GM21529 (cell line): ENCODE results near the gene LGR6.
"Not testable (repeated sequence)": the region's sequence is repeated elsewhere in the genome, so short reads cannot be mapped to it uniquely, and the experiment has no call there.

Experiments used
- ATAC-seq: cut with Tn5 transposase; IDR thresholded peaks from one replicate; pipeline ENCODE4 v1.9.1; 2021; ENCODE audit not compliant: unreplicated experiment

Gene LGR6

GRCh38 chr1:202237052-202237451 lies 43.5 kb downstream of the LGR6 start:
- ATAC-seq, result no peak

- no peak for ATAC-seq
Observed at GRCh38 chr1:202238914-202239313, 45.3 kb downstream of the LGR6 start.

- not testable (repeated sequence) for ATAC-seq
Observed at GRCh38 chr1:202240226-202240625, 46.6 kb downstream of the LGR6 start.

- no peak for ATAC-seq
Observed at GRCh38 chr1:202240956-202241355, 47.4 kb downstream of the LGR6 start.

- no peak for ATAC-seq
Observed at GRCh38 chr1:202241376-202242079, 47.9 kb downstream of the LGR6 start.

GRCh38 chr1:202242080-202242419 lies 48.5 kb downstream of the LGR6 start:
- ATAC-seq, result no peak

GRCh38 chr1:202243006-202243405 lies 49.4 kb downstream of the LGR6 start:
- no peak for ATAC-seq

- no peak for ATAC-seq
Observed at GRCh38 chr1:202244841-202245261, 51.3 kb downstream of the LGR6 start.

- ATAC-seq, result no peak
Observed at GRCh38 chr1:202245391-202245790, 51.8 kb downstream of the LGR6 start.

GRCh38 chr1:202247104-202247503 lies 53.5 kb downstream of the LGR6 start:
- no peak for ATAC-seq

- no peak for ATAC-seq
Observed at GRCh38 chr1:202247837-202248795, 54.5 kb downstream of the LGR6 start.

- no peak for ATAC-seq
Observed at GRCh38 chr1:202248861-202249260, 55.3 kb downstream of the LGR6 start.

GRCh38 chr1:202249436-202249835 lies 55.8 kb downstream of the LGR6 start:
- no peak for ATAC-seq

GRCh38 chr1:202249846-202250245 lies 56.2 kb downstream of the LGR6 start:
- ATAC-seq, result no peak

- no peak for ATAC-seq
Observed at GRCh38 chr1:202250982-202251381, 57.4 kb downstream of the LGR6 start.

GRCh38 chr1:202251424-202252256 lies 58.0 kb downstream of the LGR6 start:
- no peak for ATAC-seq

GRCh38 chr1:202252271-202252670 lies 58.7 kb downstream of the LGR6 start:
- ATAC-seq, result no peak

GRCh38 chr1:202254454-202255252 lies 61.1 kb downstream of the LGR6 start:
- ATAC-seq, result no peak

GRCh38 chr1:202255343-202255742 lies 61.7 kb downstream of the LGR6 start:
- ATAC-seq, result no peak

GRCh38 chr1:202259705-202260104 lies 66.1 kb downstream of the LGR6 start:
- ATAC-seq, result no peak
